Stromal cell of bone marrow (primary cell): Measurements from ENCODE around the gene ARHGEF12.
"Not testable (repeated sequence)": the region's sequence is repeated elsewhere in the genome, so short reads cannot be mapped to it uniquely, and the experiment has no call there.

Experiments
- DNase-seq: peaks from one replicate; pipeline ENCODE4 v3.0.0-alpha.2; 2012; ENCODE audit warnings: low read depth

ARHGEF12 gene

GRCh38 chr11:120494595-120494994 lies 158.4 kb downstream of the ARHGEF12 start:
- DNase-seq = no peak

- DNase-seq = no peak
Measured at GRCh38 chr11:120499088-120499487, 162.9 kb downstream of the ARHGEF12 start.

GRCh38 chr11:120499859-120500258 lies 163.6 kb downstream of the ARHGEF12 start:
- no peak for DNase-seq

GRCh38 chr11:120500414-120501071 lies 164.3 kb downstream of the ARHGEF12 start:
- peak; percentile 40 for DNase-seq

GRCh38 chr11:120501440-120501839 lies 165.2 kb downstream of the ARHGEF12 start:
- no peak for DNase-seq

- DNase-seq = no peak
Measured at GRCh38 chr11:120501976-120502755, 166.0 kb downstream of the ARHGEF12 start.

- not testable (repeated sequence) for DNase-seq
Measured at GRCh38 chr11:120503529-120503928, 167.3 kb downstream of the ARHGEF12 start.

GRCh38 chr11:120505801-120506425 lies 169.7 kb downstream of the ARHGEF12 start:
- no peak for DNase-seq

GRCh38 chr11:120509346-120510053 lies 173.3 kb downstream of the ARHGEF12 start:
- DNase-seq = no peak

GRCh38 chr11:120510406-120511115 lies 174.3 kb downstream of the ARHGEF12 start:
- DNase-seq = no peak

GRCh38 chr11:120511116-120511819 lies 175.1 kb downstream of the ARHGEF12 start, which contains the start of gene GRIK4:
TSS of gene GRIK4 (plus strand) at chr11:120511748. CDS start at chr11:120660319, 148,571 bp downstream.
- peak; percentile 47 for DNase-seq

- DNase-seq = no peak
Measured at GRCh38 chr11:120511820-120512738, 175.9 kb downstream of the ARHGEF12 start.

GRCh38 chr11:120512739-120513435 lies 176.7 kb downstream of the ARHGEF12 start:
- DNase-seq = no peak

- no peak for DNase-seq
Measured at GRCh38 chr11:120513436-120514315, 177.5 kb downstream of the ARHGEF12 start.

GRCh38 chr11:120514541-120515121 lies 178.4 kb downstream of the ARHGEF12 start:
- no peak for DNase-seq

- DNase-seq = no peak
Measured at GRCh38 chr11:120515186-120515723, 179.0 kb downstream of the ARHGEF12 start.
